Testis (tissue), 2 donors: ENCODE data around the gene MMP25.

Experiments used
- CTCF ChIP-seq, 3 experiments: fragments of 450-650 bp in 2 of 3; fragments of 200-600 bp in 1 of 3; sonication (generic) in 1 of 3; IDR thresholded peaks; one replicate each; pipeline ENCODE4 v1.5.1; 2016 to 2019; ENCODE audit warnings: antibody characterized with exemption in 3 of 3, mild to moderate bottlenecking in 2 of 3, moderate library complexity in 1 of 3
- POLR2A ChIP-seq: fragments of 450-650 bp; IDR thresholded peaks from one replicate; pipeline ENCODE4 v1.6.1; 2017; ENCODE audit warnings: antibody characterized with exemption, mild to moderate bottlenecking, moderate library complexity

GRCh38 chr16:3091551-3091950 is 45.2 kb downstream of the MMP25 start:
- TF ChIP-seq CTCF (IDR thresholded peaks at IDR 0.05) (no peak), POLR2A (no peak)
